ENCODE measurements around the gene PLXNA3.
A peak's percentile ranks its signal among the peaks of the same experiment; 100 is the strongest.

The PLXNA3 gene

GRCh38 chrX:154486396-154487207 lies 28.5 kb downstream of the PLXNA3 start, which contains the start of gene UBL4A:
Gene UBL4A, minus strand, starts transcription at chrX:154486615. Its CDS starts 31 bp downstream, at chrX:154486584.
- Histone ChIP-seq H2AFZ (ENCODE audit: low read depth) (peak within 1 kb of the TSS; percentile 44; the same call in 1 of the 2 replicates), H3K36me3 (ENCODE audit: insufficient read depth) (no peaks in the 10 kb centered on the region), H3K4me2 (peak within 1 kb of the TSS; percentile 57), H3K4me3 (IDR thresholded peaks at IDR 0.05; ENCODE audit: insufficient read depth, low read depth, low read length) (no peak within 1 kb of the TSS), H4K20me1 (ENCODE audit: insufficient read depth) (no peaks in the 10 kb centered on the region), H3K4me1 (ENCODE audit: low read depth, poor library complexity, severe bottlenecking) (no peaks in the 10 kb centered on the region), H3K9ac (peak within 1 kb of the TSS; percentile 70), H3K79me2 (ENCODE audit: insufficient read depth, low read depth) (peaks cover 13% of the 10 kb centered on the region; the same call in 1 of the 2 replicates), H3K27ac (peak within 1 kb of the TSS; percentile 44), H3K27me3 (ENCODE audit: insufficient read depth, low read depth) (no peaks in the 10 kb centered on the region)
- no peak for TF ChIP-seq CTCF (conservative IDR thresholded peaks at IDR 0.05; ENCODE audit: low read depth, low read length)

- Histone ChIP-seq H3K79me2 (ENCODE audit: insufficient read depth, low read depth) (peaks cover 13% of the 10 kb centered on the region; the same call in 1 of the 2 replicates), H3K4me2 (no peak overlapping the region), H3K4me3 (IDR thresholded peaks at IDR 0.05; ENCODE audit: insufficient read depth, low read depth, low read length) (no peak overlapping the region), H3K4me1 (ENCODE audit: low read depth, poor library complexity, severe bottlenecking) (no peaks in the 10 kb centered on the region), H2AFZ (ENCODE audit: low read depth) (no peak overlapping the region), H3K9ac (no peak overlapping the region), H3K27ac (no peak overlapping the region), H4K20me1 (ENCODE audit: insufficient read depth) (no peaks in the 10 kb centered on the region), H3K36me3 (ENCODE audit: insufficient read depth) (no peaks in the 10 kb centered on the region), H3K27me3 (ENCODE audit: insufficient read depth, low read depth) (no peaks in the 10 kb centered on the region)
- TF ChIP-seq CTCF (conservative IDR thresholded peaks at IDR 0.05; ENCODE audit: low read depth, low read length) = no peak
These were observed 29.6 kb downstream of the PLXNA3 start for GRCh38 chrX:154487518-154488290.

GRCh38 chrX:154488336-154489075 lies 30.4 kb downstream of the PLXNA3 start:
- no peaks in the 10 kb centered on the region for H3K4me1 ChIP-seq (ENCODE audit: low read depth, poor library complexity, severe bottlenecking)
- no peak overlapping the region for H3K9ac ChIP-seq
- peaks cover 13% of the 10 kb centered on the region; the same call in 1 of the 2 replicates for H3K79me2 ChIP-seq (ENCODE audit: insufficient read depth, low read depth)
- H4K20me1 ChIP-seq (ENCODE audit: insufficient read depth) = no peaks in the 10 kb centered on the region
- no peaks in the 10 kb centered on the region for H3K36me3 ChIP-seq (ENCODE audit: insufficient read depth)
- H3K4me3 ChIP-seq (IDR thresholded peaks at IDR 0.05; ENCODE audit: insufficient read depth, low read depth, low read length) = no peak overlapping the region
- no peak overlapping the region for H3K27ac ChIP-seq
- TF ChIP-seq CTCF (conservative IDR thresholded peaks at IDR 0.05; ENCODE audit: low read depth, low read length) = no peak
- no peak overlapping the region for H3K4me2 ChIP-seq
- no peak overlapping the region for H2AFZ ChIP-seq (ENCODE audit: low read depth)
- H3K27me3 ChIP-seq (ENCODE audit: insufficient read depth, low read depth) = no peaks in the 10 kb centered on the region

- TF ChIP-seq CTCF (conservative IDR thresholded peaks at IDR 0.05; ENCODE audit: low read depth, low read length) = no peak
- H2AFZ ChIP-seq (ENCODE audit: low read depth) = no peak overlapping the region
- no peak overlapping the region for H3K9ac ChIP-seq
- no peak overlapping the region for H3K4me3 ChIP-seq (IDR thresholded peaks at IDR 0.05; ENCODE audit: insufficient read depth, low read depth, low read length)
- peak overlapping the region; percentile 39; the same call in 1 of the 2 replicates for H3K4me2 ChIP-seq
- no peaks in the 10 kb centered on the region for H3K27me3 ChIP-seq (ENCODE audit: insufficient read depth, low read depth)
- no peaks in the 10 kb centered on the region for H3K36me3 ChIP-seq (ENCODE audit: insufficient read depth)
- H3K27ac ChIP-seq = no peak overlapping the region
- no peaks in the 10 kb centered on the region for H3K4me1 ChIP-seq (ENCODE audit: low read depth, poor library complexity, severe bottlenecking)
- H3K79me2 ChIP-seq (ENCODE audit: insufficient read depth, low read depth) = peaks cover 13% of the 10 kb centered on the region; the same call in 1 of the 2 replicates
- no peaks in the 10 kb centered on the region for H4K20me1 ChIP-seq (ENCODE audit: insufficient read depth)
These were observed 31.1 kb downstream of the PLXNA3 start for GRCh38 chrX:154489182-154489581.
